Measurements from ENCODE around the gene CREBL2.
A peak's percentile ranks its signal among the peaks of the same experiment; 100 is the strongest.

Gene CREBL2

GRCh38 chr12:12669020-12669419 is 57.3 kb downstream of the CREBL2 start:
- H3K4me3 ChIP-seq (ENCODE audit: low read length): no peak overlapping the region
- TF ChIP-seq CTCF (conservative IDR thresholded peaks at IDR 0.05; ENCODE audit: low read length): no peak
- no peak for DNase-seq (ENCODE audit: low read depth)

DNA sequence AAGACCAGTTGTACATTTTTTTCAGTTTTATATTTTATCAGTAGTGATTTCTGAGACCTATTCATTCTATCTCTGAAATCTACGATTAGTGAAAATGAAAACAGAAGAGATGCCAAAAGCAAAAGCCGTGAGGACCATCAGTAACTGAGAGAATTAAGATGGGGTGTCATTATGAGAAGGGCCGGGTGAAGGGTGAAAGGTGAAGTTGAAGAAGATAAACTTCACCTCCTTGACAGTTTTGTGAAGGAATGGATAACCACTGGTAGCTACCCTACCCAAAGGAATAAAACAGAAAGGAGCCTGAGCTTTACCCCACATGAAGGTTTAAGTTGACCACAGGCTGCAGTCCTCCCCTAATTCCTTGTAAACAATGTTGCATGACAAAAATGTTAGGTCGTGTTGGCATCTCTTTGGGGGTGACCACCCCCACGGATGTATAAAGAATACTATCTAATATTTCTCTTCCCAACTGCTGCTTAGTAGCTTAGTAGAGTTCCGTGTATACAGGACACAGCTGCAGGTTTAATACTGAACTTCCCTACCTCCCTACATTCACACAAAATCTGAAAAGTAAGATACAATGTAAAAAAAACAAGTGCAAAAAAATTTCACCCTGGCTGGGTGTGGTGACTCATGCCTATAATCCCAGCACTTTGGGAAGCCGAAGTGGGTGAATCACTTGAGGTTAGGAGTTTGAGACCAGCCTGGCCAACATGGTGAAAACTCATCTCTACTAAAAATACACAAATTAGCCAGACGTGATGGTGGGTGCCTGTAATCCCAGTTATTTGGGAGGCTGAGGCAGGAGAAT is 60.4 kb downstream of the CREBL2 start:
- peak; percentile 48 for DNase-seq (ENCODE audit: low read depth)
- H3K4me3 ChIP-seq (ENCODE audit: low read length): no peak overlapping the region
- TF ChIP-seq CTCF (conservative IDR thresholded peaks at IDR 0.05; ENCODE audit: low read length): no peak

DNA sequence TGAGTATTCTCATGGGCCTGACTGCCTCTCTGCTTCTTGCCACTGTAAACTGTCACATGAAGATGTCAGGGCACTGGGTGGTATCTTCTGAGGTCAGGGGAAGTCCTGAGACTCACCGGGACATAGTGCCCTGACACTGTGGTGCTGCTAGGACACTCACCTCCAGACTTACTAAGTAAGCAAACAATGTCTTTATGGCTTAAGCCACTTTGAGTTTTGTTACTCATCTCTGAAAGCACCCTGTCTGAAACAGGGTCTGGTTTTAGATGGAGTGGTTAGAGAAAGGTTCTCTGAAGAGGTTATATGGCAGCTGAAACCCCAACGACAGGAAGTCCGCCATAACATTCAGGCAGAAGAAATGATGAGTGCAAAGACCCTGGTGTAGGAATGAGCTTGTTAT is 61.6 kb downstream of the CREBL2 start:
- no peak overlapping the region for H3K4me3 ChIP-seq (ENCODE audit: low read length)
- TF ChIP-seq CTCF (conservative IDR thresholded peaks at IDR 0.05; ENCODE audit: low read length): no peak
- DNase-seq (ENCODE audit: low read depth): no peak

- H3K4me3 ChIP-seq (ENCODE audit: low read length): no peak overlapping the region
- TF ChIP-seq CTCF (conservative IDR thresholded peaks at IDR 0.05; ENCODE audit: low read length): no peak
- DNase-seq (ENCODE audit: low read depth): no peak
Measured at GRCh38 chr12:12676605-12677004, 64.9 kb downstream of the CREBL2 start.

DNA sequence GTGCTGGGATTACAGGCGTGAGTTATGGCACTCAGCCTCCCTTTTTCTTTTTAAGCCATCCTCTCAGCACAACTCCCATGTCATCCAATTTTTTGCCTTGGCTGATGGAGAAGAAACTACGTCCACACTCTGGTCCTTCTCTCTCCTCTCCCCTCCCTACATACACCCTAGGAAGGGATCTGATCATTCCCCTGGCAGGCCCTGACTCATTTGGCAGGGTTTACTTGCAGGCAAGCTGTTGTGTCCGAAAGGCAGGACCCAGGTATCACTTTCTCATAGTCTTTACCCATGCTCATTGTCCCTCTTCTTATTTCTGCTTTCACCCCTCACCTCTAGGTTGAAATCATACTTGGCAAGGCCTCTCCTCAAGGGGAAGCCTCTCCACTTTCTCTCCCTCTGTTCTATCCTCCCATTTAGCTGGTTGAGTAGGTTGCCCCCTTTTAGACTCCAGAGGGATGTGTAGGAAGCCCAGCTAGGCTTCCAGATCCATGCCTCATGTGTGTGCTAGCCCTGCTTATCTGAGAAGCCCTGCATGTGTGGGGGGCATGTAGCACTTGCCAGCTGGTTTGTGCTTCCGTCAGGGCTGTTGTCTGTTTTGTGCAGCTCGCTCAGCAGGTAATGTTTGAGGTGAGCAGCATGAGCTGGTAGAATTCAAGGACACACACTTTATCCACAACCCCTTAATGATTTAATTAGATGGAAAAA is 69.5 kb downstream of the CREBL2 start:
- no peak for DNase-seq (ENCODE audit: low read depth)
- H3K4me3 ChIP-seq (ENCODE audit: low read length): no peak overlapping the region
- TF ChIP-seq CTCF (conservative IDR thresholded peaks at IDR 0.05; ENCODE audit: low read length): no peak

DNA sequence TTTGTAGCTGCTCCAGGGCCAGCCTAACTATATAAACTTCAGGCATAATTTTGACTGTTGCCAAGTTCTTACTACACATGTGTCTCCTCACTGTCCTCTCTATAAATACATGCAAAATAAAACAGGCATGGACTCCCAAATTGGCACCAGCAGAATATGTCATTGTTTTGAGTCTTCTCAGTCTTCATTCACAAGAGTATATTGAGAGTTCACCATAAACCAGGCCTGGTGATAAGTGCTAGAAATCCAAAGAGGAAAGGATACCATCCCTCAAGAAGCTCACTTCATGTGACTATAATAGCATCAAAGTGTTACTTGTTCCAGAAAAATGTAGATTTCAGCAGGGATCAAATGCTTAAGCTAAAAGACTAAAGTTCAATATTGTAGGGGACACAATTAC is 70.6 kb downstream of the CREBL2 start:
- no peak for DNase-seq (ENCODE audit: low read depth)
- H3K4me3 ChIP-seq (ENCODE audit: low read length): no peak overlapping the region
- TF ChIP-seq CTCF (conservative IDR thresholded peaks at IDR 0.05; ENCODE audit: low read length): no peak

Data from AG10803 (cell line).